ENCODE measurements around the gene NOSTRIN. TPM values are rescaled to one million over a fixed set of nuclear protein-coding genes. Genes with fewer than 3 reads are reported as not detected.
"Not testable (repeated sequence)": the region's sequence is repeated elsewhere in the genome, so short reads cannot be mapped to it uniquely, and the experiment has no call there.

The NOSTRIN gene
- polyA plus RNA-seq, 1 donor (not counting 4 experiments of a cell fraction or from before 2014, with no cell fraction given): not detected

DNA sequence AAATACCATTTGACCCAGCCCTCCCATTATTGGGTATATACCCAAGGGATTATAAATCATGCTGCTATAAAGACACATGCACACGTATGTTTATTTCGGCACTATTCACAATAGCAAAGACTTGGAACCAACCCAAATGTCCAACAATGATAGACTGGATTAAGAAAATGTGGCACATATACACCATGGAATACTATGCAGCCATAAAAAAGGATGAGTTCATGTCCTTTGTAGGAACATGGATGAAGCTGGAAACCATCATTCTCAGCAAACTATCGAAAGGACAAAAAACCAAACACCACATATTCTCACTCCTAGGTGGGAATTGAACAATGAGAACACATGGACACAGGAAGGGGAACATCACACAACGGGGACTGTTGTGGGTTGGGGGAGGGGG, 68.4 kb downstream of the NOSTRIN start:
- H3K9me3 ChIP-seq (ENCODE audit: control insufficient read depth, low read depth, low read length); dilution Hi-C loops (cut with MboI; ENCODE audit: extremely low pct_ligation_motif_present, low sequenced_read_pairs): not testable (repeated sequence)

DNA sequence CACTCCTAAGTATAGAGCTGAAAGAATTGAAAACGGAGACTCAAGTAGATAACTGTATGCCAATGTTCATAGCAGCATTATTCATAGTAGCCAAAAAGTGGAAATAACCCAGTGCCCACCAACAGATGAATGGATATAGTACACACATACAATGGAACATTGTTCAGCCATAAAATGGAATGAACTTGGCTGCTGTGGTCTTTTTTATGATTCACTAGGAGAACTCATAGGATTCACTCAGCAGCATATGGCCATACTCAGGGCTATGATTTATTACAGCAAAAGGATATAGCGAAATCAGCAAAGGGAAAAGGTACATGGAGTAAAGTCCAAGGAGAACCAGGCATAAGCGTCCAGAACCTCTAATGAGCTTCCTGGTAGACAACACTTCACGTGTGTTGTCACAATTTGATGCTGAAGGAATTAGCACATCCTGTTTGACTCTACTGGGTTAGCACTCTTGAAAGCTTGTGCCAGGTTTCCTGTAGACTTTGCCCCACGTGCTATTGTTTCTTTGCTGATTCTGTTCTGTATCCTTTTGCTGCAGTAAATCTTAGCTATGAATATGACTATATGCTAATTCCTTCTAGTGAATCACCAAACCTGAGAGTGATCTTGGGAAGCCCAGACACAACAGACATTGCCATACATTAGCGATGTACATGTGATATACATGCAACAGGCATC, 72.1 kb downstream of the NOSTRIN start:
- Histone ChIP-seq H3K36me3 (ENCODE audit: control insufficient read depth in 2 of 2, extremely low read depth in 1 of 2, insufficient read depth in 2 of 2, low read length in 2 of 2) (no peaks in the 10 kb centered on the region), H2AFZ (ENCODE audit: control insufficient read depth, low read length) (no peak overlapping the region), H3K79me2 (ENCODE audit: control insufficient read depth, insufficient read depth, low read length) (no peaks in the 10 kb centered on the region), H4K20me1 (ENCODE audit: control insufficient read depth, extremely low read depth, insufficient read depth, low read length) (no peaks in the 10 kb centered on the region), H3K9me3 (ENCODE audit: control insufficient read depth, low read depth, low read length) (no peaks in the 10 kb centered on the region), H3K9ac (ENCODE audit: control insufficient read depth, extremely low read depth, insufficient read depth, low read length) (no peak overlapping the region), H3K4me1 (ENCODE audit: control insufficient read depth, extremely low read depth, insufficient read depth, low read length) (no peaks in the 10 kb centered on the region), H3K4me2 (ENCODE audit: control insufficient read depth, extremely low read depth, insufficient read depth, low read depth, low read length) (no peak overlapping the region), H3K27ac (ENCODE audit: control insufficient read depth, insufficient read depth, low read length) (no peak overlapping the region), H3K4me3 (ENCODE audit: control insufficient read depth in 2 of 3, extremely low read depth in 1 of 3, insufficient read depth in 2 of 3, low read depth in 1 of 3, low read length in 3 of 3) (no peak overlapping the region), H3K27me3 (ENCODE audit: control insufficient read depth, extremely low read depth, insufficient read depth, low read length) (no peaks in the 10 kb centered on the region), H3K9me1 (ENCODE audit: control insufficient read depth, extremely low read depth, insufficient read depth, low read length) (no peaks in the 10 kb centered on the region)
- dilution Hi-C loops (cut with MboI; ENCODE audit: extremely low pct_ligation_motif_present, low sequenced_read_pairs): no loop called here
- FAIRE-seq (no peak), DNase-seq (ENCODE audit: low read depth, low spot score) (no peak)
- TF ChIP-seq EZH2 (IDR thresholded peaks at IDR 0.05; ENCODE audit: low read length): no peak
- TF ChIP-seq, protein P1, sequence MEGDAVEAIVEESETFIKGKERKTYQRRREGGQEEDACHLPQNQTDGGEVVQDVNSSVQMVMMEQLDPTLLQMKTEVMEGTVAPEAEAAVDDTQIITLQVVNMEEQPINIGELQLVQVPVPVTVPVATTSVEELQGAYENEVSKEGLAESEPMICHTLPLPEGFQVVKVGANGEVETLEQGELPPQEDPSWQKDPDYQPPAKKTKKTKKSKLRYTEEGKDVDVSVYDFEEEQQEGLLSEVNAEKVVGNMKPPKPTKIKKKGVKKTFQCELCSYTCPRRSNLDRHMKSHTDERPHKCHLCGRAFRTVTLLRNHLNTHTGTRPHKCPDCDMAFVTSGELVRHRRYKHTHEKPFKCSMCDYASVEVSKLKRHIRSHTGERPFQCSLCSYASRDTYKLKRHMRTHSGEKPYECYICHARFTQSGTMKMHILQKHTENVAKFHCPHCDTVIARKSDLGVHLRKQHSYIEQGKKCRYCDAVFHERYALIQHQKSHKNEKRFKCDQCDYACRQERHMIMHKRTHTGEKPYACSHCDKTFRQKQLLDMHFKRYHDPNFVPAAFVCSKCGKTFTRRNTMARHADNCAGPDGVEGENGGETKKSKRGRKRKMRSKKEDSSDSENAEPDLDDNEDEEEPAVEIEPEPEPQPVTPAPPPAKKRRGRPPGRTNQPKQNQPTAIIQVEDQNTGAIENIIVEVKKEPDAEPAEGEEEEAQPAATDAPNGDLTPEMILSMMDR (optimal IDR thresholded peaks at IDR 0.05 in 1 of 3, IDR thresholded peaks at IDR 0.05 in 1 of 3, conservative IDR thresholded peaks at IDR 0.05 in 1 of 3; ENCODE audit: extremely low read depth in 1 of 3, insufficient read depth in 2 of 3, low read length in 3 of 3): no peak

More for the DNA sequence above, 68.4 kb downstream of the NOSTRIN start:
- H2AFZ ChIP-seq (ENCODE audit: control insufficient read depth, low read length); H3K9ac ChIP-seq (ENCODE audit: control insufficient read depth, extremely low read depth, insufficient read depth, low read length); H3K4me3 ChIP-seq (ENCODE audit: control insufficient read depth in 2 of 3, extremely low read depth in 1 of 3, insufficient read depth in 2 of 3, low read depth in 1 of 3, low read length in 3 of 3); FAIRE-seq; H4K20me1 ChIP-seq (ENCODE audit: control insufficient read depth, extremely low read depth, insufficient read depth, low read length); H3K36me3 ChIP-seq (ENCODE audit: control insufficient read depth in 2 of 2, extremely low read depth in 1 of 2, insufficient read depth in 2 of 2, low read length in 2 of 2); H3K4me1 ChIP-seq (ENCODE audit: control insufficient read depth, extremely low read depth, insufficient read depth, low read length); DNase-seq (ENCODE audit: low read depth, low spot score); H3K9me1 ChIP-seq (ENCODE audit: control insufficient read depth, extremely low read depth, insufficient read depth, low read length); H3K27ac ChIP-seq (ENCODE audit: control insufficient read depth, insufficient read depth, low read length); H3K27me3 ChIP-seq (ENCODE audit: control insufficient read depth, extremely low read depth, insufficient read depth, low read length); H3K4me2 ChIP-seq (ENCODE audit: control insufficient read depth, extremely low read depth, insufficient read depth, low read depth, low read length); H3K79me2 ChIP-seq (ENCODE audit: control insufficient read depth, insufficient read depth, low read length): not testable (repeated sequence)

DNA sequence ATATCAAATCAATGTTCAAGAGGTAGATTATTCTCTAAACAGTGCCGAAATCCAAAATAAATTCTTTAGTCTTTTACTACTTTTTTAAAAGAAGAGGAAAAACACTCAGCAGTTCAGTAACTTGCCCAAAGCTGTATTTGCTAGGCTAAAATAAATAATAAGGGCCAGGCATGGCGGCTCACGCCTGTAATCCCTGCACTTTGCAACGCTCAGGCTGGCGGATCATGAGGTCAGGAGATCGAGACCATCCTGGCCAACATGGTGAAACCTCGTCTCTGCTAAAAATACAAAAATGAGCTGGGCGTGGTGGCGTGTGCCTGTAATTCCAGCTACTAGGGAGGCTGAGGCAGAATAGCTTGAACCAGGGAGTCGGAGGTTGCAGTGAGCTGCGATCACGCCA, 79.7 kb downstream of the NOSTRIN start:
- H3K9ac ChIP-seq (ENCODE audit: control insufficient read depth, extremely low read depth, insufficient read depth, low read length); H3K4me2 ChIP-seq (ENCODE audit: control insufficient read depth, extremely low read depth, insufficient read depth, low read depth, low read length); H3K9me1 ChIP-seq (ENCODE audit: control insufficient read depth, extremely low read depth, insufficient read depth, low read length); H3K27ac ChIP-seq (ENCODE audit: control insufficient read depth, insufficient read depth, low read length); H3K9me3 ChIP-seq (ENCODE audit: control insufficient read depth, low read depth, low read length); H3K4me3 ChIP-seq (ENCODE audit: control insufficient read depth in 2 of 3, extremely low read depth in 1 of 3, insufficient read depth in 2 of 3, low read depth in 1 of 3, low read length in 3 of 3); H3K79me2 ChIP-seq (ENCODE audit: control insufficient read depth, insufficient read depth, low read length); H3K27me3 ChIP-seq (ENCODE audit: control insufficient read depth, extremely low read depth, insufficient read depth, low read length); FAIRE-seq; H4K20me1 ChIP-seq (ENCODE audit: control insufficient read depth, extremely low read depth, insufficient read depth, low read length); DNase-seq (ENCODE audit: low read depth, low spot score); H2AFZ ChIP-seq (ENCODE audit: control insufficient read depth, low read length); dilution Hi-C loops (cut with MboI; ENCODE audit: extremely low pct_ligation_motif_present, low sequenced_read_pairs); H3K36me3 ChIP-seq (ENCODE audit: control insufficient read depth in 2 of 2, extremely low read depth in 1 of 2, insufficient read depth in 2 of 2, low read length in 2 of 2): not testable (repeated sequence)
- peaks cover 12% of the 10 kb centered on the region for H3K4me1 ChIP-seq (ENCODE audit: control insufficient read depth, extremely low read depth, insufficient read depth, low read length)

All from keratinocyte (primary cell).